ENCODE measurements around the gene BCO2.
A peak's percentile ranks its signal among the peaks of the same experiment; 100 is the strongest.

BCO2 gene

DNA sequence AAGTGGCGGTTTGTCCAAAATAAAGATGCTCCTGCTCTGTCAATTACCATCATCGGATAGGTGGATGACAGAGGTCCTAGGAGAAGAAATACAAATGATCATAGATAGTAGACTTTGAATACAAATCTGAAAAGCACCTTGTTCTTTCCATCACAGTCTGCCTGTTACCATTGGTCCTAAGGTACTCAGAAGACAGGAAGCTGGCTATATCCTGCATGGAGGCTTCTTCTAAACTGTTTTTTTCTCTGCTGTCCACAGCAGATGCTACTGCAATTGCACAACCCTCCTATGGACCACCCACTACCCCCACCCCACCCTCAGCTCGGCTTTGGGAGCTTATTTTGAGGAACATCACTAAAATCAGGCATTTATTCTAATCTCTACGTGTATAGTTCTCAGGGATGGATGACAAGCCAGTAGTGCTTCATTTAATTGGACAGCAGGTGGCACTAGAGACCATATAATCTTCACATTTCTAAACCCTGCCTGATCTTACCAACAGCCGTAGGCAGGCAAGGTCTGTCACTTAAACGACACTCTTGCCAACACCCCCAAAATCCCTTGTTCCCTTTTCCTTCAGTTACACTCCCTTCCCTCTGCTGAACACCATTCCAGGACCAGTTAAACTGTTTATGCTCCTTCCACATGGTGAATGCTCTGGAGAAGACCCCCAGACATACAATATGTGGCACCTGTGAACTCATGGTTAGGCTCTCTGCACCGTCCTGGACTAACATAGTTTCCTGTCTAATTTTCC, 44.3 kb downstream of the BCO2 start:
- DNase-seq = peak; percentile 52

DNA sequence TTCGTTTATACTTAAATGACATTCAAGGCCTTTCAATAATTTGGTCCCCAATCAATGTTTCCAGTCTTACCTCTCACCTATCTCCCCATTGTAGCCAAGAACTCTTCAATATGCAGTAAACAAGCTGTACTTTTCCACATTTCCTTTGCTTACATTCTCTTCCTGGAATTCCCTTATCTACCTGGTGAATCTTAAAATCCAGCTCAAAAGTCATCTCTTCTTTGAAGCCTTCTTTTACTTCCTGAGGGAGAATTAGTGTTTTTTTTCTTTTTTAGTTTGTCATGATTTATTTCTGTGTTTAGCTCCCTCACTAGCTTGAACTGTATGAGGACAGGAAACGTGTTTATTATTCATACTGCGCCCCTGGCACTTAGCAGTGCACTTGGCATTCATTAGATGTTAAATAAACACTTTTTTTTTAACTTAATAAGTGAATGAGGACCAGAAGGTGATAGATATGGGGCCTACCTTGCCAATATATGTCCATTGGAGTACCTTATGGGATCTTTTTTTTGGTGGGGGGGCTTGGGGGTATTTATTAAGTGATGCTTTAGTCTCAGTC, 46.0 kb downstream of the BCO2 start:
- no peak for DNase-seq

DNA sequence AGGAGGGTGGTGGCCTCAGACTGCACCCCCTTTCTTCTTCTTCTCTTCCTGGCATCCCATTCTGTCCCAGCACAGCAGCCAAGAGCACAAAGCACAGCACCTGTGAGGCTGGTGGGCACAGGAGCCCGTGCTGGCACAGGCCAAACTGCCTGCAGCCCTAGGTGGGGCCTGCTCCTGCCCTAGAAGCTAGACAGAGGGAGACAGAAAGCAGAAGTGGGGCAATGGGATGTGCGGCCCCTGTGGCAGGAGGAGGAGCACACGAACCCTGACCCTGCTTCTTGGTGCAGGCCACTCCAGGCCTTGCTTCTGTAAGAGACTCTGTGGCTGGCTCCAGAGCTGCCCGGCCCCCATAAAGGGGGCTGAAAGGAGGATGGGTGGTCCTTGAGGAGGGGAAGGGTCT, 47.0 kb downstream of the BCO2 start:
- DNase-seq = no peak

DNA sequence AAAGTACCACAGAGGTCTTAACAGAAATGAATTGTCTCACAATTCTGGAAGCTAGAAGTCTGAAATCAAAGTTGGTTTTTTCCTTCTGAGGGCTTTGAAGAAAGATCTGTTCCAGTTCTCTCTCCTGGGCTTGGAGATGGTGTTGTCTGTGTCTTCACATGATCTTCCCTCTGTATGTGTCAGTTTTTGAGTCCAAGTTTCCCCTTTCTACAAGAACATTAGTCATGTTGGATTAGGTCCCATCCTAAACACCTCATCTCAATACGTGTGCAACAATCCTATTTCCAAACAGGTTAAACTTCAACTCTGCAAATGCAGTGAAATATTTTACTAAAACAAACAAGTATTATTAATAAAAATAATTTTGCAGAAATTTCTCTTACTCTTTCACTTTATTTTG, 47.8 kb downstream of the BCO2 start:
- no peak for DNase-seq

DNA sequence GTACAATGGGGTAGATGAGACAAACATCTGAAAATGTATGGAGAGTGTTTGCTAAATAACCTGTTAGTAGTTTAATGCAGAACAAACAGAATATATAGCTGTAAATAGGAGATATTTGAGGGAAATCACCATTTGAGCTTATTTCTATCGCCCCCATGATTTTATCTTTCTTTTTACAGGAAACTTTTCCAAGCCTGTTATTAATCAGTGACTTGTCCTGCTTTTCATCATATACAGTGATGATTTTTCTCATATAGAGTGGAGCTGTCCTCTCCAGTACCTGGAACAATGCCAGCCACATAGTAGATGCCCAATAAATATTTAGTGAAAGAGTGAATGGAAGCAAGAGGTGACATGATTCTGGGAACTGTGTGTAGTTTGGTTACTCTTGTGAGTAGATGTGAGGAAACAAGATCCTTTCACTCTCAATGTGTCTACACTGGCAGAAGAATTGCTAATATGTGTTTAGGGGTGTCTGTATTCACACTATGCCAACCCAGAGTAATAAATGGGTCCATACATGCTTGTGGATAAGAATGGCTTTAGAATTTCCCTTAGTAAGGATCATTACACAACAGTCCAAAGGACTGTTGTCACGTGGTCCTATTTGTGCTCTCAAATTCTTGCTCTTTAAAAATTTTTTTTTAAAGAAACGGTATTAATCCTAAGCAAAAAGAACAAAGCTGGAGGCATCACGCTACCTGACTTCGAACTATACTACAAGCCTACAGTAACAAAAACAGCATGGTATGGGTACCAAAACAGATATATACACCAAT, 48.6 kb downstream of the BCO2 start:
- no peak for DNase-seq

DNA sequence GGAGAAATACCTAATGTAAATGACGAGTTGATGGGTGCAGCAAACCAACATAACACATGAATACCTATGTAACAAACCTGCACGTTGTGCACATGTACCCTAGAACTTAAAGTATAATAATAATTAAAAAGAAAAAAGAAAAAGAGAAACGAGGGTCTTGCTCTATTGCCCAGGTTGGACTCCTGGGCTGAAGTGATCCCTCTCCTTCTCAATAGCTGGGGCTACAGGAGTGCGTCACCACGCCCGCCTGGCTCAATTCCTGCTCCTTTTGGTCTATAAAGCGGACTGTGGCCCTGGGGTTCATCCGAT, 50.4 kb downstream of the BCO2 start:
- DNase-seq = no peak

DNA sequence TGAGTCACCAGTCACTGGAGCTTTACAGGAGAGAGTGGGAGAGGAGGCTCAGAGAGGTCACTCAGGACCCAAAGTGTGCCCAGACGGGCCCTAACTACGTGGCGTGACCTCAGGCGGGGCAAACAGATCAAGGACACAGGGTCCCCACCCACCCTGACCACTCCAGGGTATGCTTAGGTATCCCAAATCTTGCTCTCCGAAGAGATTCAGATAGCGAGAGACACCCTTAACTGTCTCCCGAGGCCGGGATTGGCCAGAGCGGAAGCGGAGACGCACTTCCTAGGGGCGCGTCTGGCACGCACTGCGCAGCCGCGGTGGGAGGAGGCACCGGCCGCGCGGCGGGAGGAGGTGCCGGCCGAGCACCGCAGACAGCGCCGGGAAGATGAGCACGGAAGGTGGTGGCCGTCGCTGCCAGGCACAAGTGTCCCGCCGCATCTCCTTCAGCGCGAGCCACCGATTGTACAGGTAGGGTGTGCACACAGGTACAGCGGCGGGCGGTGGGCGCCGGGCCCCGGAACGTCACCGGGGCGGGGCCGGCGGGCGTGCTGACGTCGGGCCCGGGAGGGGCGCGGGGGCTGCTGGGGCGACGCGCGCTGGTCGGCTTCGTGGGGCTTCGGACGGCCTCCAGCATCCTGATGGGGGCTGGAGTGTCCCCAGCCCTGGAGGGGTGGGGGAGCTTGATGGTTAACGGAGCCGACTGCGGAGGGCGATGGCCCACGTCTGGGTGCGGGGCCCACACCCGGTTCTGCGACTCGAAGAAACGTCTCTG, 50.9 kb downstream of the BCO2 start, which contains the start of gene PTS:
Gene PTS (plus strand): TSS at position 367 of the 769 bp plus-strand sequence. CDS start 16 bp downstream, at position 383.
- peak; percentile 87 for DNase-seq

DNA sequence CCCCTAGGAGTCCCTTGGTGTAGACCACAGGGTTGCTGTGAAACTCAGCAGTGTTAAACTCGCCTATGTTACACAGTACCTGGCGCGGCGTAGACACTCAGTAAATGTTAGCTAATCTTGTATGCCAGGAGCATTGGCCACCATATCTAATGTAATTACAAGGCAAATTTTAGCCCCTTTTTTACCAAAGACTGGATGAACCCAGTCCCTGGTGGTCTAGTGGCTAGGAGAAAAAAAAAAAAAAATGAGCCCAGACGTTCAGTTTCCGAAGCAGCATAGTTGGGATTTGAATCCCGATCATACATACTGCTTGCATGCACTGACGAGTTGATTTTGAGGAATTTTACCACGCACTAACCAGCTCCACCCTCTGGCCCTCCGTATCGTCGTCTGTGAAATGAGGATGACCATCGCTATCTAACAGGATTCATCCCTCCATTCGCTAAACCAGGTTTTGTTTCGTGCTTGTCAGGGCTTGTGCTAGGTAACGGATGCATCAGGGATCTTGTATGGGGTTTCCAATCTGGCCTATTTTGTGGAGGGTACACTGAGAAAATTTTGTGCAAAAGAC, 51.6 kb downstream of the BCO2 start:
- DNase-seq = no peak

DNA sequence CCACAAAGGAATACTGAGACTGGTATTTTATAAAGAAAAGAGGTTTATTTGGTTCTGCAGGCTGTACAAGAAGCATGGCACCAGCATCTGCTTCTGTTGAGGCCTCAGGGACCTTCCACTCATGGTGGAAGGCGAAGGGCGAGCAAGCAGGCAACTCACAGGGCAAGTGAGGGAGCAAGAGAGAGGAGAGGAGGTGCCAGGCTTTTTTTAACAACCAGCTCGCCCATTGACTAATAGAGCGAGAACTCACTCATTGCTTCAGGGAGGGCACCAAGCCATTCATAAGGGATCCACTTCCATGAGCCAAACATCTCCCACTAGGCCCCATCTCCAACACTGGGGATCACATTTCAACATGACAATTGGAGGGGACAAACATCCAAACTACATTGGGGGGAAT, 52.2 kb downstream of the BCO2 start:
- no peak for DNase-seq

DNA sequence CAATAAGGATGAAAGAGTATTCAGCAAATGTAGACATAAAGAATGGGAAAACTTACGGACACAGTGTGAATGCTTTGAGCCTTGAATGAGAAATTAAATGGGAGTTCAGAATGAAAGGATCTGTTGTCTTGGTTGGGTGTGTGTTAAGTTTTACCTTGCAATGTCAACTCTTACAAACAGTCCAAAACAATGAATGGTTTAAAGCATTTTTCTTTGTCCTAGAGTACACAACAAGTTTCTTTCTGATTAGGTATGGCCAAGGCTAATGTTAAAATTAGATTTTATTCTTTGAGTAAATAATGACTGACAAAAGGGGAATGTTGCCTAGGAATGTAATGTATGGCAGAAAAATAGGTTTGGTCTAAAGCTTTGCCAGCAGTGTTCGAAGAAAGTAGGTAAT, 53.4 kb downstream of the BCO2 start:
- no peak for DNase-seq

DNA sequence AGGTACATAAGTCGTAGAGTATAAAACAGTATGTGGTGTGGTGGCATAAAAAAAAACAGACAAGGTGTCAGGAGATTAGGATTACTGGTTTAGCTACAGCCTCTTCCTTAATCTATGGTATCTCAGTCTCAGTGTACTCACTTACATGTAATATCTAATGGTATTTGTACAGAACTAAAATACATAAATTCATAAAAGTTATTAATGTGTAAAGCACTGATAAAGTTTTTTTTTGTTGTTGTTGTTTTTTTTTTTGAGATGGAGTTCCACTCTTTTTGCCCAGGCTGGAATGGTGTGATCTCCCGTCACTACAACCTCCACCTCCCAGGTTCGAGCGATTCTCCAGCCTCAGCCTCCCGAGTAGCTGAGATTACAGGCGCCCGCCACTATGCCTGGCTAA, 53.8 kb downstream of the BCO2 start:
- DNase-seq = no peak

DNA sequence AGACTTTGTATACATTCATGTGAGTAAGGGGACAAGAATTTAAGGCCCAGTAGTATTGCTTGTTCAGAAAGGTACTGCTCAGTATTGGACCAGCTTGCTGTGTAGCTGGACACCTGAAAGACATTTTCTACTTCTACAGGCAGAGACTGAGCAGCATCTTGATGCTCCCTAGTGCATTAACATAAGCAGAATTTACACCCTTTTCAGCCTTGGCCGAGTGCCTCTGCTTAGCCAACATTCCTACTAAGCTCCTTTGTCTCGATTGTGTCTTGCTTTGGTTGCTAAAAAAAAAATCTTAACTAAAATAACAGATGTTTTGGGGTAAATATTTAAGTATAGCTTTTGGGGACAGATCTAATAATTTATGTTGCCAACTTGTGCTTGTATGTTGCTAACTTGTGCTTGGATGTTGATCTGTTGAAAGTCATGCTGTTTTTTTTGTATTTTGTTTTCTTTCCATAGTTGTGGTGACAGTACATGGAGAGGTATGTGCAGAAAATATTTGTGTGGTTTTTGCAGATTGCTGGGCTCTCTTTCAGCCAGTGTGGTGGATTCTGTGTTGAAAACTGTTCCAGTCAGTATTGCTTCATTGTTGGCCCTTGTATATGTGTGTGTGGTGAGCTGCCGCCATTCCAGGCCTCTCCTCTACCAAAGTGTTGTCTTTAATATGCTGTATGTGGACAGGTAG, 54.6 kb downstream of the BCO2 start:
- no peak for DNase-seq

DNA sequence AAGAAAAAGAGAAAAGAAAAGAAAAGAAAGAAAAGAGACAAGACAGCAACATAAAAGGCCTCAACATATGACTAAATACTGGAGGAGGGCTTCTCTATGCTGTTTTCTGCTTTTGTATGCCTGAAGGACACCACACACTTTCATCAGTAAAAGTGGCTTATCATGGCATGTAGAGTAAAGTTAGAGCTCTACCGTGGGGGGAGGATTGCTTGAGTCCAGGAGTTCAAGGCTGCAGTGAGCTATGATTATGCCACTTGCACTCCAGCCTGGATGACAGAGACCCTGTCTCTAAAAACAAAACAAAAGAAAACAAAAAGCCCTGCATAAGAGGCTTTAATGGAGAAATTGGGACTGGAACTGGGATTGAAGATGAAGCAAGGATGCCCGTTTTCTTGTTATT, 56.6 kb downstream of the BCO2 start:
- no peak for DNase-seq

DNA sequence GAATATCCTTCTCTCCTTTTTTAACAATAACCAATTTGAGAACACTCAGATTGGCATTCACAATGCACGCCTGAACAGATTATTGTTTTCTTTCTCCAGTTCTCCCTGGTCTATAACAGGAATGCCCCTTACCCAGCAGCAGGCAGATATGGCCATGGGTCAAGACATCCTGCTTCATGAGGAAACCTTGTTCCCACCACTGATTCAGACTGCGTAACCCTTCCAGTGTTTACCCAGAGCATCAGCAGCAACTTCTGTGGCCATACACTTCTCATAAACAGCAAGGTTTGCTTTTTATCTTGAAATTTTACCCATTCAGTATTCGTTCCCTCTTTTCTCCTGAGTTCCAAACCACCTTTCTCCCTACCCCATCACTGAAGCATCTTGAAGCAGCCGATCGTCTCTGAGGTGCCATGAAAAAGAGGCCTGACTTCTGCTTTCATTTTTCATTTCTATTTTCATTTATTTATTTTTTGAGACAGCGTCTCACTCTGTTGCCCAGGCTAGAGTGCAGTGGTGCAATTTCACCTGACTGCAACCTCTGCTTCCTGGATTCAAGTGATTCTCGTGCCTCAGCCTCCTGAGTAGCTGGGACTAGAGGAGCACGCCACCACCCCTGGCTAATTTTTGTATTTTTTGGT, 60.6 kb downstream of the BCO2 start:
- DNase-seq = peak; percentile 18

DNA sequence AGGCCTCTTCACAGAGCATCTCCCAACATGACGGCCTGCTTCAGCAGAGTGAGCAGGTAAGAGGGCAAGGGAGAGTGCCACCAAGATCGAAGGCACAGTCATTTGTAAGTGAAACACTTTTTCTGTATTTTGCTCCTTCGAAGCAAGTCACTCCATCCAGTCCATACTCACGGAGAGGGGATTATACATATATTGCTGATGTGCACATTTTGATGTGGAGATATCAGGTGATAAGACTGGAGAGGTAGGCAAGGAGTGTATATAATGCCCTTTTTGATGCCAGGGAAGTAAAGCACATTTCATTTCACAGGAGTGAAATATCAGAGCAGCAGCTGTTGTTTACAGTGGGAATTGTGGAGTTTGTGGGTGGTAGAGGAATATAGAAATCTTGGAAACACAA, 62.1 kb downstream of the BCO2 start:
- no peak for DNase-seq

DNA sequence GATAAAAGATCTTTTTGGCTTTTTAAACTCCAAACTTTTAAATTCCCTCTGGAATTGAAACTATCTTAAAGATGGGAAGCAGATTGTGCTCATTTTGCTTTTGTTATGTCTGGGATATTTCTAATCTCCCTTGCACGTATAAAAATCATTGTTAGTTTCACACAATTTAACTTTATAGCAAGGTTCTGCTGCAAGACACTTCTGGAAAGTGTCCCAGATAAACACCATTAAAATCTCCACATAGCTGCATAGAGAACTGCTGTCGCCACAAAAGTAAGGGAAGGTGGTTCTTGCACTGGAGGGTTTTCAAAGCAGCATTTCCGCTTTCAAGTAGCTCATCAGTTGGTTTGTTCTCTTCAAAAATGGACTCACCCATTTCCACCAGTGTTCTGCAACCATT, 62.7 kb downstream of the BCO2 start:
- no peak for DNase-seq

DNA sequence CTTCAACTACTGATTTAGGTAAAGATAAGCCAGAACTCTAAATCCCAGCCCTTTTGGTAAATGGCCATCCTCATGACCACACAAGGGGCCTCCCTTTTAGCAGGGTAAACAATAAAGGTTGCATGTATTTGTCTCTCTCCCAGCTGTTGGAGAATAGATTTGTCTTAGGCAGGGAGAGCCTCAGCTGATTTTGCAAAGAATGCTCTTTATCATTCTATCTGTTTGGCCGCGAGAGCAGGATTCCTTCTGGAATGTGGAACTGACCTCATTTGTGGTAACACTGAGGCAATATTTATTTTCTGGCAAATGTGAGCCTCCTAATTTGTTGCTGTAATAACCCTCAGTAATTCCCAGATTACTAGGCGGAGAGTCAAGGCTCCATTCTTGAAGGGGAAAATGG, 66.2 kb downstream of the BCO2 start:
- no peak for DNase-seq

DNA sequence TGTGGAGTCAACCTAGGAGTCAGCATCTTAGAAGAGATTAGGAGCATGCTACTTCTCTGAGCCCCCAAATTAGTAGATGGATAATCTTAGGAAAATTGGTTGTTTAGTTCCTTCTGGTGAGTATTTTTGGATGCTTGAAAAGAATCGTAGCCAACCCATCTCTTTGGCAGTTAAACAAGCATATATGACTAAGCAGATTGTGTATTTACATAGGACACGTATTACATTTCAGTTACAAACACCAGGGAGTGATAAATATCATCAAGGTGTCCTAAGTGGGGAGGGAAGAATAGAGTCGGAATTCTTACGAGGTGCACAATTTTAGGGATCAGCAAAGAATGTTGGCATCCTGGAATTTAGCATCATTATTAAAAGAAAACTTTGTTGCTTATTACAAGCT, 71.9 kb downstream of the BCO2 start:
- no peak for DNase-seq

DNA sequence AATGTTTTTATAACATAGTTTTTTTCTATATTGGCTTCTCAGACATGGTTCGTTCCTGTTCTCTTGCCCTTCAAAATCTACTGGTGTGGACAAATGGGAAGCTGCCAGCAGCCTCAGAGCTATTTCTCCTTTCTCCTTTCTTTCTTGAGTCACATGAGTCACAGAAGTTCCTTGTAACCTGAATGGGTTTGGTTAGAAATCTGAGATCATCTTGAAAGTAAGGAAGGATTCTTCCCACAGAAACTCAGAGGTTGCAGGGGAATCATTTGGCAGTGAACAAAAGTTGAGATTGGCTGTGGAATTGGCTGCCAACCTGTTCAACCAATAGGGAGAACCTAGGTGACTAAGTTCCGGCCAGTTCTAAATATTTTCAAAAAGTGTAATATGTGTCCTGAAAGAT, 72.9 kb downstream of the BCO2 start:
- DNase-seq = no peak

DNA sequence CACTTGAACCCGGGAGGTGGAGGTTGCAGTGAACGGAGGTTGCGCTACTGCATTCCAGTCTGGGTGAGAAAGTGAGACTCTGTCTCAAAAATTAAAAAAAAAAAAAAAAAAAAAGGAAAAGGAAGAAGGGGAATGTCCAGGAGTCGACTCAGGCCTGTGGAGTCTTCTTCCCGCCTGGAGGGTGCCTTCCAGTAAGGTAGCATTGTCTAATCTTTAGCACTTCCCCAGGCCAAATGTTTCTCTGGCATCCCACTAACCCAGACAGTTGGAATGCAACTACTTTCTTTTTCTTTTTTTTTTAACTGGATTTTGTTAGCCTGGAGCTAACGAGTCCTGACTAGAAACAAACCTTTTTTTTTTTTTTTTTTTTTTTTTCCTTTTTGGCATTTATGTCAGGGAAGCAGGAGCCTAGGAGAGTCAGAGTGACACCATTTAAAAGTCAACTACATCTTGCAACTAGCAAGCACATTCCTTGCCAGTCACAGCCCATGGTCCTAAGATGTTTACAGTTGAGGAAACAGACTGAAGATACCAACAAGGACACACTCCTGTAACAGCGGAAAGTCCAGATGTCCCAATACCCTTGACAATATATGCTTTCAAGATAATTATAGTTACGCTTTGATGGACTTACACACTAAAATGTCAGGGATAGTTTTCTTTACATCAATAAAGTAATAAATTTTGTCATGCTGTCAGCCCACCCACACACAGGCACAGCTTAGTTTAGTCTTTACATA, 74.7 kb downstream of the BCO2 start:
- no peak for DNase-seq

DNA sequence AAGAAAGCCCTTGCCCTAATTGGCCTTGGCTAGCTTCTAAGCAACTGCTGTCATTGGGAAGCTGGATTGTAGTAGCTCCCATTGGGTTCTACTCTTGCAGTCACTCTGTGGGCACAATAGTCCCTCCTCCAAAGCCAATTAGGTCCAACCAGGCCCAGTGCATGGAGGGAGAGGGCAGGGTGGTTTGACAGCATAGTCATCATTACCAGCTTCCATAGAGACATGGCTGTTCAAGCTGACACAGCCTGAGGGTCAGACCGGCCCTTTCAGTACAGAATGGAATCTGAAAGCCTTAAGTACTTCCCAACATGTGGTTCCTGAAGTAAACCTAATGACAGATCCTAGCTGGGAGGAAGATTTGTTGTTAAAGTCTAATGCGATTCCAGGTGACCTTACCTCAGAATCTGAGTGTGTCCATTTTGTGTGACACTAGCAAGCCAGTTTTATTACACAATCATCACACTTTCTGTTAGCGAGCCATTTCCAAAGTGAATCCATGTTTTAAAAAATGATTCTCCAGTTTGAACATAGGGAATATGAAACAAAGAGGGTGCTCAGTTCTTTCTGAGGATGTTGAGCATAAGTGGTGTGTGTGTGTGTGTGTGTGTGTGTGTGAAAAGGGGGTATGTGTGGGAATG, 78.4 kb downstream of the BCO2 start:
- no peak for DNase-seq
